ENCODE data around the gene KCNK2. TPM values are rescaled to one million over a fixed set of nuclear protein-coding genes. Genes with fewer than 3 reads are reported as not detected.
A peak's percentile ranks its signal among the peaks of the same experiment; 100 is the strongest.

KCNK2 gene
- total and polyA plus RNA-seq, 2 experiments from 2014 or later = 0.07 to 0.24 TPM

GRCh38 chr1:215054266-215054665 lies 28.3 kb upstream of the KCNK2 start:
- Mint-ChIP-seq H3K4me1 (peaks cover 34% of the 10 kb centered on the region), H3K4me3 (no peak overlapping the region), H3K36me3 (ENCODE audit: low read depth) (no peaks in the 10 kb centered on the region), H3K27me3 (ENCODE audit: insufficient read depth, low read depth, poor library complexity) (no peaks in the 10 kb centered on the region), H3K27ac (peak overlapping the region; percentile 56; the same call in 1 of the 2 replicates), H3K9me3 (no peaks in the 10 kb centered on the region)
- TF ChIP-seq POLR2AphosphoS5 (IDR thresholded peaks at IDR 0.05; ENCODE audit: low read depth) = no peak
- TF ChIP-seq, protein P1, sequence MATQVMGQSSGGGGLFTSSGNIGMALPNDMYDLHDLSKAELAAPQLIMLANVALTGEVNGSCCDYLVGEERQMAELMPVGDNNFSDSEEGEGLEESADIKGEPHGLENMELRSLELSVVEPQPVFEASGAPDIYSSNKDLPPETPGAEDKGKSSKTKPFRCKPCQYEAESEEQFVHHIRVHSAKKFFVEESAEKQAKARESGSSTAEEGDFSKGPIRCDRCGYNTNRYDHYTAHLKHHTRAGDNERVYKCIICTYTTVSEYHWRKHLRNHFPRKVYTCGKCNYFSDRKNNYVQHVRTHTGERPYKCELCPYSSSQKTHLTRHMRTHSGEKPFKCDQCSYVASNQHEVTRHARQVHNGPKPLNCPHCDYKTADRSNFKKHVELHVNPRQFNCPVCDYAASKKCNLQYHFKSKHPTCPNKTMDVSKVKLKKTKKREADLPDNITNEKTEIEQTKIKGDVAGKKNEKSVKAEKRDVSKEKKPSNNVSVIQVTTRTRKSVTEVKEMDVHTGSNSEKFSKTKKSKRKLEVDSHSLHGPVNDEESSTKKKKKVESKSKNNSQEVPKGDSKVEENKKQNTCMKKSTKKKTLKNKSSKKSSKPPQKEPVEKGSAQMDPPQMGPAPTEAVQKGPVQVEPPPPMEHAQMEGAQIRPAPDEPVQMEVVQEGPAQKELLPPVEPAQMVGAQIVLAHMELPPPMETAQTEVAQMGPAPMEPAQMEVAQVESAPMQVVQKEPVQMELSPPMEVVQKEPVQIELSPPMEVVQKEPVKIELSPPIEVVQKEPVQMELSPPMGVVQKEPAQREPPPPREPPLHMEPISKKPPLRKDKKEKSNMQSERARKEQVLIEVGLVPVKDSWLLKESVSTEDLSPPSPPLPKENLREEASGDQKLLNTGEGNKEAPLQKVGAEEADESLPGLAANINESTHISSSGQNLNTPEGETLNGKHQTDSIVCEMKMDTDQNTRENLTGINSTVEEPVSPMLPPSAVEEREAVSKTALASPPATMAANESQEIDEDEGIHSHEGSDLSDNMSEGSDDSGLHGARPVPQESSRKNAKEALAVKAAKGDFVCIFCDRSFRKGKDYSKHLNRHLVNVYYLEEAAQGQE (IDR thresholded peaks at IDR 0.05; ENCODE audit: unreplicated experiment) = no peak
- H3K36me3 ChIP-seq (ENCODE audit: insufficient read depth) = no peaks in the 10 kb centered on the region
- H2AFZ ChIP-seq = no peak overlapping the region
- H3K79me2 ChIP-seq (replicated peaks; ENCODE audit: insufficient read depth) = no peaks in the 10 kb centered on the region
- no peaks in the 10 kb centered on the region for H3K27me3 ChIP-seq (ENCODE audit: insufficient read depth)
- H3K9me2 ChIP-seq (ENCODE audit: insufficient read depth) = 0 out of 2 replicates have a peak, but pooled peaks cover 2% of the 10 kb centered on the region
- H3K4me2 ChIP-seq = no peak overlapping the region
- no peak overlapping the region for H3K4me3 ChIP-seq
- peaks cover 19% of the 10 kb centered on the region for H3K4me1 ChIP-seq (ENCODE audit: insufficient read depth)
- no peak overlapping the region for H3K27ac ChIP-seq (ENCODE audit: low read depth)
- ATAC-seq = no peak
- H3F3A ChIP-seq (replicated peaks; ENCODE audit: low read depth) = no peaks in the 10 kb centered on the region
- no peaks in the 10 kb centered on the region for H4K20me1 ChIP-seq (replicated peaks; ENCODE audit: insufficient read depth)
- no peak for DNase-seq (ENCODE audit: low spot score)

DNA sequence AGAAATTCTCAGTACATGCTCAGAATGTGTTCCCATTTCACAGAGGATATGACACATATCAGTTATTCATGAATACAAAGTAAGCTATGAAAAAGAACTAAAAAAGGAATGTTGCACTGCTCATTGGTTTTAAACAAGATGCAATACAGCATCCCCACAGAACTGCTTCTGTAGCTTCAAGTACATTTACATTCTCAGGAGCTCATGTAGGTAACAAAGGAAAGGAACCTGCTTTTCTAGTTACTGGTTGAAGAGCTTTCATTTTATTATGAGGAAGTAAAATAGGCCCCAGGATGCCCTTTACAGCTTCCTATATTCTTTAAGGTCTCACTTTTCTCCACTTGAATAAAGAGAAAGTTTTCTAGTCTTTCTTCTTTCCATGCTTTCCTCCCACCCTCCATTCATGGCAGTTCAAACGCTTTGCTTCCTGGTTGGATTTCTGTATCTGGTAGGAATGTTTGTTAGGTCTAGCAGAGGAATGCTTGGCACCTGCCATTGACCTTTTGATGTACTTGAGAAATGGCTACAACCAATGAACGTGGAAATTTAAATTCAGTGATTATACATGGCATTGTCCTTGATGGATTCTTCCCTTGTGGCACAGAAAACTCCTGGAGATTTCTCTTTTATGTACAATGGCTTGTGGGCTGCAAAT lies 27.1 kb upstream of the KCNK2 start:
- no peak overlapping the region for H2AFZ ChIP-seq
- peak overlapping the region; percentile 91 for H3K27ac Mint-ChIP-seq
- no peaks in the 10 kb centered on the region for H3K27me3 ChIP-seq (ENCODE audit: insufficient read depth)
- H3K9me2 ChIP-seq (ENCODE audit: insufficient read depth) = peaks cover 2% of the 10 kb centered on the region; the same call in 1 of the 2 replicates
- no peaks in the 10 kb centered on the region for H3K79me2 ChIP-seq (replicated peaks; ENCODE audit: insufficient read depth)
- no peak overlapping the region for H3K4me3 ChIP-seq
- H3K36me3 Mint-ChIP-seq (ENCODE audit: low read depth) = no peaks in the 10 kb centered on the region
- H4K20me1 ChIP-seq (replicated peaks; ENCODE audit: insufficient read depth) = no peaks in the 10 kb centered on the region
- TF ChIP-seq CREB1 (CRISPR knock-in tag; IDR thresholded peaks at IDR 0.05; ENCODE audit: low read depth) (no peak), ZNF462 (CRISPR knock-in tag; IDR thresholded peaks at IDR 0.05) (peak; percentile 67; the same call in 1 of the 2 replicates)
- TF ChIP-seq, protein P1 (IDR thresholded peaks at IDR 0.05; ENCODE audit: unreplicated experiment) = no peak
- H3K27ac ChIP-seq (ENCODE audit: low read depth) = peak overlapping the region; percentile 3
- DNase-seq (ENCODE audit: low spot score) (peak; percentile 59), ATAC-seq (peak; percentile 69)
- H3K4me3 Mint-ChIP-seq = no peak overlapping the region
- H3K4me1 ChIP-seq (ENCODE audit: insufficient read depth) = peaks cover 19% of the 10 kb centered on the region
- H3K27me3 Mint-ChIP-seq (ENCODE audit: insufficient read depth, low read depth, poor library complexity) = no peaks in the 10 kb centered on the region
- no peaks in the 10 kb centered on the region for H3K36me3 ChIP-seq (ENCODE audit: insufficient read depth)
- H3K4me1 Mint-ChIP-seq = peaks cover 34% of the 10 kb centered on the region
- no peaks in the 10 kb centered on the region for H3F3A ChIP-seq (replicated peaks; ENCODE audit: low read depth)
- no peak overlapping the region for H3K4me2 ChIP-seq
- H3K9me3 Mint-ChIP-seq = no peaks in the 10 kb centered on the region

Data from GM23338 (cell line).